Skeletal muscle tissue (tissue), 4 donors: ENCODE data around the gene SHOC1. TPM values are rescaled to one million over a fixed set of nuclear protein-coding genes. Genes with fewer than 3 reads are reported as not detected.
"Not testable (repeated sequence)": the region's sequence is repeated elsewhere in the genome, so short reads cannot be mapped to it uniquely, and the experiment has no call there.

Source experiments
- H3K27ac ChIP-seq: one replicate; pipeline ENCODE4 v1.7.0; 2013; ENCODE audit warnings: mild to moderate bottlenecking, low read depth, low read length, inconsistent platforms
- H3K27me3 ChIP-seq, 3 donors: one replicate each; pipeline ENCODE4 v1.7.0; 2013; ENCODE audit warnings: low read length in 3 of 3; ENCODE audit not compliant: control insufficient read depth in 3 of 3, insufficient read depth in 3 of 3
- H3K36me3 ChIP-seq, 3 donors: one replicate each; pipeline ENCODE4 v1.7.0; 2013; ENCODE audit warnings: low read length in 3 of 3; ENCODE audit not compliant: control insufficient read depth in 3 of 3, insufficient read depth in 3 of 3
- H3K4me1 ChIP-seq, 3 donors: one replicate each; pipeline ENCODE4 v1.7.0; 2013; ENCODE audit warnings: low read length in 3 of 3, mild to moderate bottlenecking in 3 of 3; ENCODE audit not compliant: control insufficient read depth in 3 of 3, insufficient read depth in 3 of 3
- H3K4me3 ChIP-seq, 3 donors: one replicate each; pipeline ENCODE4 v1.7.0; 2013; ENCODE audit warnings: low read length in 3 of 3
- H3K9ac ChIP-seq, 3 donors: one replicate each; pipeline ENCODE4 v1.7.0; 2013; ENCODE audit warnings: low read length in 3 of 3, mild to moderate bottlenecking in 3 of 3, moderate library complexity in 2 of 3, low read depth in 1 of 3
- H3K9me3 ChIP-seq, 3 donors: one replicate each; pipeline ENCODE4 v1.7.0; 2013; ENCODE audit warnings: low read length in 3 of 3; ENCODE audit not compliant: control insufficient read depth in 3 of 3
- total RNA-seq: library from RNA; depleted of rRNA; stranded (reverse); fragments of >200 nt; gene quantifications from one replicate; pipeline ENCODE4 v1.2.3, GENCODE V29; 2014
- donor health status: Osteomylitis.

The SHOC1 gene
- total RNA-seq, 1 donor from 2014 or later, result not detected

DNA sequence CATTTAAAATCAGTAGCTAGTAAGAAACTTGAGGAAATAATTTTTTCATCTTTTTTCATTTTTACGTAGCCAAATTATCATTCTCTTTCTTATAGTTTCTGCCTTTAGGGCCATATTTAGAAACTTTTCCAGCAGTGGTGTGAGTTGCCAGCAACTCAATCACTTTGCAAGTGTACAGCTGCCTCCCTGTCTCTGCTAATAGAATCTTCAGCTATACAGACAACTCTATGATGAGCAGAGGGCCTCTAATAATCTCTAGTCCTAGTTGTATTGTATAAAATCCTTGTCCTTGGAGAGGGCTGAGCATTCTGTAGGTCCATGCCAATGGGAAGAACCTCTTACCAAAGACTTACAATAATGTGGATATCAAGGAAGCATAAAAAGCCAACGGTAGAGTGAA is 11.5 kb upstream of the SHOC1 start:
- H3K36me3 ChIP-seq, result no peaks in the 10 kb centered on the region
- H3K9ac ChIP-seq, result no peak overlapping the region
- H3K27ac ChIP-seq, result no peak overlapping the region

DNA sequence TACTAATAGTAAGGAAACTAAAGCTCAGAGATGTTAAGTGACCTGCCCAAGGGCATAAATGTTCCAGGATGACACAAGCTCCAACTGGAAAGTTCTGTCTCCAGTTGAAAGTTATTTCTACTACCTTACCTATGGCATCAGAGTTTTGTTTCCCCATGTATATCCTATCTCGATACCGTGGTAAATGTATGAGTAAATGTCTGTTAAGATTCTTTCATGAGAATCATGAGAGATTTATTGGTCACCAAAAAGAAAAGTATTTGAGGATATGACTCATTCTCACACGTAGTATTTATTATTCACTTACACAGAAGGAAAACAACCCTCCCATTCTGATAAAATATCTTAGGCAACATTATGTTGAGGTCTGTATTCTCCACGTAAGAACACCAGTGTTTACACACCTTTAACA is 11.1 kb upstream of the SHOC1 start:
- no peaks in the 10 kb centered on the region for H3K9me3 ChIP-seq
- H3K4me1 ChIP-seq, result no peaks in the 10 kb centered on the region
- no peak overlapping the region for H3K9ac ChIP-seq
- H3K36me3 ChIP-seq, result no peaks in the 10 kb centered on the region
- H3K4me3 ChIP-seq, result no peak overlapping the region
- H3K27me3 ChIP-seq, result no peaks in the 10 kb centered on the region
- no peak overlapping the region for H3K27ac ChIP-seq

More for the DNA sequence above, 11.5 kb upstream of the SHOC1 start:
- no peaks in the 10 kb centered on the region for H3K4me1 ChIP-seq
- no peaks in the 10 kb centered on the region for H3K27me3 ChIP-seq
- no peak overlapping the region for H3K4me3 ChIP-seq
- H3K9me3 ChIP-seq, result no peaks in the 10 kb centered on the region

DNA sequence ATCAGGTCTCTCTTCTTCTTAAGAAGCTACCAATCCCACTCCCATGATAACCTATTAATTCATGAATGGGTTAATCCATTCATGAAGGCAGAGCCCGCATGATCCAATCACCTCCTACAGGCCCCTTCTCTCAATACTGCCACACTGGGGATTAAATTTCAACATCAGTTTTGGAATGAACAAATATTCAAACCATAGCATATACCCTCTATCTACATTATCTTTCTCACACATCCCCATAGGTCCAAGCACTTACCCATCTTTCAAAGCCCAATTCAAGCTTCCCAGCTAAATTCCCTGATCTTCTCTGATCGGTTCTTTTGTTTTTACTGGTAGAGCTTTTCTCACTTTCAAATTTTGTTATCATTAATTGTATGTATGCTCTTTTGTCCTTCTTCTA is 10.5 kb upstream of the SHOC1 start:
- Histone ChIP-seq H3K4me3 (no peak overlapping the region), H3K4me1 (no peaks in the 10 kb centered on the region), H3K36me3 (no peaks in the 10 kb centered on the region), H3K27ac (no peak overlapping the region), H3K27me3 (no peaks in the 10 kb centered on the region), H3K9ac (no peak overlapping the region), H3K9me3 (no peaks in the 10 kb centered on the region)

- no peaks in the 10 kb centered on the region for H3K4me1 ChIP-seq
- no peaks in the 10 kb centered on the region for H3K27me3 ChIP-seq
- H3K9ac ChIP-seq, result no peak overlapping the region
- H3K4me3 ChIP-seq, result no peak overlapping the region
- no peaks in the 10 kb centered on the region for H3K36me3 ChIP-seq
- H3K9me3 ChIP-seq, result no peaks in the 10 kb centered on the region
- no peak overlapping the region for H3K27ac ChIP-seq
Measured at GRCh38 chr9:111804636-111805035, 9.9 kb upstream of the SHOC1 start.

DNA sequence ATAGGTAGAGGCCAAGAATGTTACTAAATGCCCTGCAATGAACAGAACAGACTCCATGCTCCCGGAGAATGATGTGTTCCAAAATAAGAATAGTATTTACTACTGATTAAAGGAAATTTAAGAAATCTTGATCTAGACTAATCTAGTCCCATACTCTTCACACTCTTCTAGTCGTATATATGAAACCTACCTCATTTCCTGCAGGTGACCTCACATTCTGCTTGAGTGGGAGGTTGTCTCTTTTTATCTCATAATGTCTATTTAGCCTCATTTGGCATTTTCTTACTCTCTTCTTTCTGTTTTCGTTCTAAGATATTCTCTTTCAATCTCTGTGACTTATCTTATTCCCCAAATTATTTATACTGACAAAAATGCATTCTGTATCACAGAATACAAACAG is 9.2 kb upstream of the SHOC1 start:
- Histone ChIP-seq H3K9ac (no peak overlapping the region), H3K4me1 (no peaks in the 10 kb centered on the region), H3K27ac (no peak overlapping the region), H3K27me3 (no peaks in the 10 kb centered on the region), H3K4me3 (no peak overlapping the region), H3K9me3 (no peaks in the 10 kb centered on the region), H3K36me3 (no peaks in the 10 kb centered on the region)

GRCh38 chr9:111799915-111800526 is 5.3 kb upstream of the SHOC1 start:
- H3K27ac ChIP-seq, result no peak overlapping the region
- no peaks in the 10 kb centered on the region for H3K4me1 ChIP-seq
- no peaks in the 10 kb centered on the region for H3K9me3 ChIP-seq
- H3K4me3 ChIP-seq, result no peak overlapping the region
- H3K36me3 ChIP-seq, result no peaks in the 10 kb centered on the region
- H3K9ac ChIP-seq, result no peak overlapping the region
- no peaks in the 10 kb centered on the region for H3K27me3 ChIP-seq

DNA sequence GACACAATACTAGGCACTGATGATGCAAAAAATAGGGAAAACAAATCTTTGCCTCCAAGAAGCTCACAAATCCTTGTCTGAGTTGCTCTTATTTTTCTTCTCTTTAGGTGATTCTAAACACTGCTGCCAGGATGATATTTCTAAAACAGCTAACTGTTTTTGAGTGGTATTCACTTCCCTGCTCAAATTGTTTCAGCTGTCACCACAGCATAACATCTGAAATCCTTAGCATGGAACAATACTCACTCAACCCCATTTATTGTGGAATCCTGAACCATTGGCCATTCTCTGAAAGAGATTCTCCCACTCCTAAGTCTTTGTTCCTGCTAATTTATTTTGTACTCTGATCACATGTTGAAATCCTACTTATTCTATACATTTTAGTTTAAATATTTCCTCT is 4.8 kb upstream of the SHOC1 start:
- Histone ChIP-seq H3K9ac (no peak overlapping the region), H3K9me3 (no peaks in the 10 kb centered on the region), H3K4me3 (no peak overlapping the region)

GRCh38 chr9:111798786-111799185 is 4.0 kb upstream of the SHOC1 start:
- no peaks in the 10 kb centered on the region for H3K9me3 ChIP-seq
- no peak overlapping the region for H3K4me3 ChIP-seq
- H3K9ac ChIP-seq, result no peak overlapping the region
- no peak overlapping the region for H3K27ac ChIP-seq
- no peaks in the 10 kb centered on the region for H3K36me3 ChIP-seq
- no peaks in the 10 kb centered on the region for H3K27me3 ChIP-seq
- no peaks in the 10 kb centered on the region for H3K4me1 ChIP-seq

More for the DNA sequence above, 4.8 kb upstream of the SHOC1 start:
- Histone ChIP-seq H3K4me1 (no peaks in the 10 kb centered on the region), H3K36me3 (no peaks in the 10 kb centered on the region), H3K27me3 (no peaks in the 10 kb centered on the region), H3K27ac (no peak overlapping the region)

DNA sequence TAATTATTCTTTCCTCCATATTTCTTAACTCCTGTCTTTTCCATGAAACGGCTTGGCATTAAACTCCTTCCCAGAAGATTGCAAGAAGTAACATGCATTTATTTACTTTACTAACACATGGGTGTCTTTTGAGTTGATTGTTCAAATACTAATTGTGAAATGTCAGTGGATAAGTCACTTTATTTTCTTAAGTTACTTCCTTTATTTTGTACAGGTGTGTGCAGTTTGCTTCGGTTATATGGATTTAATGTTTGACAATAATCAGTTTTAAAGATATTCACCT is 761 bp upstream of the SHOC1 start:
- Histone ChIP-seq H3K9ac (no peak overlapping the region), H3K36me3 (no peaks in the 10 kb centered on the region), H3K27me3 (no peaks in the 10 kb centered on the region), H3K9me3 (no peaks in the 10 kb centered on the region), H3K4me1 (no peaks in the 10 kb centered on the region), H3K4me3 (no peak overlapping the region), H3K27ac (no peak overlapping the region)

DNA sequence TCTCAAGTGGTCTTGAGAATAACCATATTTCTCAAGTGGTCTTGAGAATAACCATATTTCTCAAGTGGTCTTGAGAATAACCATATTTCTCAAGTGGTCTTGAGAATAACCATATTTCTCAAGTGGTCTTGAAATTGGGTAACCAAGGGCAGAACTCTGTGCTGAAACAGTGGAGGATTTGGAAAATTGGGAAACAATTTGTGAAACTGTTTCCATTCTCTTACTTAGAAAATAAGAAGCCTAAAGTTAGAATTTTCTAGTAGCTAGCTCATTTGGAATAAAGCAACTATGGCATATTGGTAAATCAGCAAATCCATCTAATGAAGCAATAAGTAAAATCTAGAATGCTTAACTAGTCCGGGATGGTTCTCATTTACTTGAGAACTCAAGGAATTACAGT is 2.9 kb downstream of the SHOC1 start:
- not testable (repeated sequence) for H3K4me3 ChIP-seq, H3K27ac ChIP-seq, H3K36me3 ChIP-seq, H3K9ac ChIP-seq, H3K4me1 ChIP-seq, H3K27me3 ChIP-seq, H3K9me3 ChIP-seq

GRCh38 chr9:111789881-111790280 is 4.9 kb downstream of the SHOC1 start:
- Histone ChIP-seq H3K9ac (no peak overlapping the region), H3K27me3 (no peaks in the 10 kb centered on the region), H3K36me3 (no peaks in the 10 kb centered on the region), H3K4me3 (no peak overlapping the region), H3K9me3 (no peaks in the 10 kb centered on the region), H3K4me1 (no peaks in the 10 kb centered on the region), H3K27ac (no peak overlapping the region)
